ENCODE results near the gene GINS1.

Gene GINS1

GRCh38 chr20:25496165-25496967, 88.9 kb downstream of the GINS1 start:
- no peak for TF ChIP-seq CTCF (IDR thresholded peaks at IDR 0.05; ENCODE audit: extremely low read depth, insufficient read depth, missing control alignments)
- in situ Hi-C loops (cut with MboI; ENCODE audit: low pct_unique_long_range_greater_than_20kb, low sequenced_read_pairs, unreplicated experiment): no loop called here

GRCh38 chr20:25496968-25497401, 89.5 kb downstream of the GINS1 start:
- no peak for TF ChIP-seq CTCF (IDR thresholded peaks at IDR 0.05; ENCODE audit: extremely low read depth, insufficient read depth, missing control alignments)
- DNase-seq (ENCODE audit: low spot score): no peak
- in situ Hi-C loops (cut with MboI; ENCODE audit: low pct_unique_long_range_greater_than_20kb, low sequenced_read_pairs, unreplicated experiment): no loop called here

More at GRCh38 chr20:25496165-25496967, 88.9 kb downstream of the GINS1 start:
- DNase-seq (ENCODE audit: low spot score): no peak

GRCh38 chr20:25497586-25498279, 90.3 kb downstream of the GINS1 start:
- no peak for TF ChIP-seq CTCF (IDR thresholded peaks at IDR 0.05; ENCODE audit: extremely low read depth, insufficient read depth, missing control alignments)
- in situ Hi-C loops (cut with MboI; ENCODE audit: low pct_unique_long_range_greater_than_20kb, low sequenced_read_pairs, unreplicated experiment): no loop called here

More at GRCh38 chr20:25497586-25498279, 90.3 kb downstream of the GINS1 start:
- DNase-seq (ENCODE audit: low spot score): no peak
